H9 (cell line): ENCODE data around the gene ITPKB. TPM values are rescaled to one million over a fixed set of nuclear protein-coding genes. Genes with fewer than 3 reads are reported as not detected.

Experiments used
- DNase-seq: peaks from one replicate; pipeline ENCODE4 v3.0.0-alpha.2; 2017
- H2AFZ ChIP-seq: one replicate; pipeline ENCODE4 v1.6.1; 2013; ENCODE audit warnings: mild to moderate bottlenecking, low read length, control low read depth, moderate library complexity
- H2AK5ac ChIP-seq: 2 replicates; pipeline ENCODE4 v1.6.1; 2013; ENCODE audit warnings: low read length, control low read depth, mixed read lengths; ENCODE audit not compliant: insufficient read length
- H2BK120ac ChIP-seq: one replicate; pipeline ENCODE4 v1.6.1; 2013; ENCODE audit warnings: low read depth, mild to moderate bottlenecking, low read length, control low read depth, inconsistent platforms; ENCODE audit not compliant: poor library complexity, severe bottlenecking
- H2BK12ac ChIP-seq: 2 replicates; pipeline ENCODE4 v1.6.1; 2013; ENCODE audit warnings: low read length, control low read depth, mixed read lengths, low read depth; ENCODE audit not compliant: insufficient read length
- H2BK15ac ChIP-seq: 2 replicates; pipeline ENCODE4 v1.6.1; 2013; ENCODE audit warnings: low read depth, low read length, control low read depth
- H2BK20ac ChIP-seq: one replicate; pipeline ENCODE4 v1.6.1; 2013; ENCODE audit warnings: low read depth, mild to moderate bottlenecking, low read length, control low read depth, inconsistent platforms; ENCODE audit not compliant: poor library complexity, severe bottlenecking
- H2BK5ac ChIP-seq: 2 replicates; pipeline ENCODE4 v1.6.1; 2013; ENCODE audit warnings: low read length, control low read depth, mixed read lengths; ENCODE audit not compliant: insufficient read length
- H3K14ac ChIP-seq: 2 replicates; pipeline ENCODE4 v1.6.1; 2013; ENCODE audit warnings: low read length, control low read depth; ENCODE audit not compliant: insufficient read depth
- H3K18ac ChIP-seq: 2 replicates; pipeline ENCODE4 v1.6.1; 2013; ENCODE audit warnings: low read depth, mild to moderate bottlenecking, mixed read lengths, low read length, control low read depth; ENCODE audit not compliant: insufficient read length
- H3K23ac ChIP-seq: 2 replicates; pipeline ENCODE4 v1.6.1; 2013; ENCODE audit warnings: low read length, control low read depth, mixed read lengths, low read depth; ENCODE audit not compliant: insufficient read length
- H3K23me2 ChIP-seq: 2 replicates; pipeline ENCODE4 v1.6.1; 2013; ENCODE audit warnings: low read depth, mild to moderate bottlenecking, mixed read lengths, low read length, control low read depth; ENCODE audit not compliant: insufficient read length, poor library complexity, severe bottlenecking
- H3K27ac ChIP-seq: 2 replicates; pipeline ENCODE4 v1.5.1; 2013; ENCODE audit warnings: low read length, control low read depth, mixed read lengths, low read depth; ENCODE audit not compliant: insufficient read length
- H3K27me3 ChIP-seq: 2 replicates; pipeline ENCODE4 v1.6.1; 2013; ENCODE audit warnings: low read length, control low read depth, inconsistent platforms; ENCODE audit not compliant: insufficient read depth
- H3K4ac ChIP-seq: 2 replicates; pipeline ENCODE4 v1.6.1; 2013; ENCODE audit warnings: low read depth, mild to moderate bottlenecking, control low read depth, inconsistent platforms, low read length, moderate library complexity
- H3K4me1 ChIP-seq: 2 replicates; pipeline ENCODE4 v1.6.1; 2013; ENCODE audit warnings: low read length, control low read depth, inconsistent platforms; ENCODE audit not compliant: insufficient read depth
- H3K4me2 ChIP-seq: 2 replicates; pipeline ENCODE4 v1.6.1; 2013; ENCODE audit warnings: low read length, control low read depth, mixed read lengths; ENCODE audit not compliant: insufficient read length, insufficient read depth
- H3K56ac ChIP-seq: 2 replicates; pipeline ENCODE4 v1.6.1; 2013; ENCODE audit warnings: low read depth, mild to moderate bottlenecking, mixed read lengths, low read length, control low read depth; ENCODE audit not compliant: insufficient read length
- H3K79me1 ChIP-seq: 2 replicates; pipeline ENCODE4 v1.6.1; 2013; ENCODE audit warnings: low read depth, mild to moderate bottlenecking, moderate library complexity, low read length, control low read depth, inconsistent platforms; ENCODE audit not compliant: insufficient read depth, poor library complexity, severe bottlenecking
- H3K79me2 ChIP-seq: 2 replicates; pipeline ENCODE4 v1.6.1; 2013; ENCODE audit warnings: low read length, control low read depth, inconsistent platforms; ENCODE audit not compliant: insufficient read depth
- H3K9ac ChIP-seq: 2 replicates; pipeline ENCODE4 v1.6.1; 2013; ENCODE audit warnings: low read length, control low read depth, mixed read lengths; ENCODE audit not compliant: insufficient read length; ENCODE audit errors: extremely low read depth
- H3K9me3 ChIP-seq: one replicate; pipeline ENCODE4 v1.6.1; 2013; ENCODE audit warnings: low read depth, low read length, inconsistent platforms; ENCODE audit not compliant: control insufficient read depth
- H3T11ph ChIP-seq: one replicate; pipeline ENCODE4 v1.6.1; 2013; ENCODE audit warnings: mild to moderate bottlenecking, low read length, control low read depth, inconsistent platforms
- H4K20me1 ChIP-seq: one replicate; pipeline ENCODE4 v1.6.1; 2013; ENCODE audit not compliant: control insufficient read depth, insufficient read length, insufficient read depth
- H4K5ac ChIP-seq: 2 replicates; pipeline ENCODE4 v1.6.1; 2013; ENCODE audit warnings: low read depth, mild to moderate bottlenecking, mixed read lengths, low read length, control low read depth; ENCODE audit not compliant: insufficient read length
- H4K8ac ChIP-seq: replicated peaks from 2 replicates; pipeline ENCODE4 v1.6.1; 2013; ENCODE audit warnings: low read length, control low read depth, mixed read lengths, low read depth; ENCODE audit not compliant: insufficient read length
- H4K91ac ChIP-seq: 2 replicates; pipeline ENCODE4 v1.6.1; 2013; ENCODE audit warnings: low read depth, mild to moderate bottlenecking, moderate library complexity, mixed read lengths, low read length, control low read depth; ENCODE audit not compliant: insufficient read length
- H3K27ac Mint-ChIP-seq, 3 experiments: 2 replicates in 2 of 3; 3 replicates in 1 of 3; pipeline ENCODE4 v1.8.0; 2020 to 2021; ENCODE audit warnings: mixed read lengths in 3 of 3, mild to moderate bottlenecking in 1 of 3, moderate library complexity in 1 of 3
- H3K27me3 Mint-ChIP-seq: 2 replicates; pipeline ENCODE4 v1.8.0; 2021; ENCODE audit warnings: low read depth, mild to moderate bottlenecking, moderate library complexity, mixed read lengths
- H3K36me3 Mint-ChIP-seq, 3 experiments: 2 replicates in 2 of 3; 3 replicates in 1 of 3; pipeline ENCODE4 v1.8.0; 2020 to 2021; ENCODE audit warnings: low read depth in 3 of 3, mixed read lengths in 3 of 3; ENCODE audit not compliant: insufficient read depth in 1 of 3
- H3K4me1 Mint-ChIP-seq, 2 experiments: 2 replicates each; pipeline ENCODE4 v1.8.0; 2020; ENCODE audit warnings: mixed read lengths in 2 of 2
- H3K4me3 Mint-ChIP-seq, 2 experiments: 2 replicates in 1 of 2; 3 replicates in 1 of 2; pipeline ENCODE4 v1.8.0; 2020 to 2021; ENCODE audit warnings: mild to moderate bottlenecking in 2 of 2, mixed read lengths in 2 of 2, moderate library complexity in 1 of 2
- H3K9me3 Mint-ChIP-seq, 2 experiments: 2 replicates in 1 of 2; 3 replicates in 1 of 2; pipeline ENCODE4 v1.8.0; 2020; ENCODE audit warnings: mild to moderate bottlenecking in 2 of 2, mixed read lengths in 2 of 2, moderate library complexity in 1 of 2
- CTCF ChIP-seq: fragments of 200-600 bp; sonication (generic); conservative IDR thresholded peaks from 3 replicates; pipeline ENCODE4 v1.8.0; 2021; ENCODE audit warnings: antibody characterized with exemption, mild to moderate bottlenecking
- WGBS: extraction: QIAGEN DNeasy Blood & Tissue Kit; methylation state at CpG from one replicate; pipeline ENCODE4 v1.1.7; 2013; ENCODE audit warnings: missing lambda C conversion rate, low lambda C conversion rate, mixed read lengths; ENCODE audit not compliant: insufficient read length; ENCODE audit errors: extremely low coverage; 5-methylcytosine and 5-hydroxymethylcytosine counted together
- total RNA-seq: library from RNA; stranded (reverse); gene quantifications from 2 replicates; pipeline ENCODE4 v1.2.1, GENCODE V29; 2021

The ITPKB gene
- total RNA-seq, 1 experiment from 2014 or later = 3.8 TPM

- H2BK12ac ChIP-seq = no peak overlapping the region
- H3K27ac ChIP-seq = no peak overlapping the region
- no peaks in the 10 kb centered on the region for H4K20me1 ChIP-seq
- no peaks in the 10 kb centered on the region for H3K9me3 ChIP-seq
- no peak overlapping the region for H3K27ac Mint-ChIP-seq
- H3K79me2 ChIP-seq = no peaks in the 10 kb centered on the region
- no peaks in the 10 kb centered on the region for H3K4me1 ChIP-seq
- no peaks in the 10 kb centered on the region for H3K23me2 ChIP-seq
- no peak overlapping the region for H3K23ac ChIP-seq
- H2AFZ ChIP-seq = no peak overlapping the region
- WGBS = no CpG with 5 or more reads among the region's 18 CpGs
- no peak overlapping the region for H3K4ac ChIP-seq
- no peak overlapping the region for H4K5ac ChIP-seq
- H3K36me3 Mint-ChIP-seq = peaks cover 0 to 5% (median 5%) of the 10 kb centered on the region in 3 experiments; a peak in 1 of 7 replicates
- H3K27me3 ChIP-seq = peaks cover 8% of the 10 kb centered on the region; the same call in 1 of the 2 replicates
- no peak overlapping the region for H3T11ph ChIP-seq
- no peak overlapping the region for H4K91ac ChIP-seq
- H3K27me3 Mint-ChIP-seq = peaks cover 33% of the 10 kb centered on the region
- H2BK120ac ChIP-seq = no peak overlapping the region
- H3K9ac ChIP-seq = no peak overlapping the region
- no peak overlapping the region for H2AK5ac ChIP-seq
- H3K14ac ChIP-seq = no peak overlapping the region; the same call in 1 of the 2 replicates
- no peak overlapping the region for H3K4me2 ChIP-seq
- H3K79me1 ChIP-seq = no peaks in the 10 kb centered on the region
- H4K8ac ChIP-seq = no peak overlapping the region
- DNase-seq = no peak
- H2BK15ac ChIP-seq = no peak overlapping the region
- H3K9me3 Mint-ChIP-seq = peaks cover 5 to 6% of the 10 kb centered on the region in 2 experiments; a peak in 3 of 5 replicates
- no peak overlapping the region for H3K4me3 Mint-ChIP-seq
- no peak overlapping the region for H3K56ac ChIP-seq
- no peak overlapping the region for H3K18ac ChIP-seq
- no peak for TF ChIP-seq CTCF
- peaks cover 2% of the 10 kb centered on the region in 2 experiments; a peak in 3 of 4 replicates for H3K4me1 Mint-ChIP-seq
- H2BK5ac ChIP-seq = no peak overlapping the region
- H2BK20ac ChIP-seq = no peak overlapping the region
Measured at GRCh38 chr1:226629210-226629895, 109.7 kb downstream of the ITPKB start.
